Germinal center (tissue), 1 donor: Measurements from ENCODE around the gene RBM8A.

ENCODE experiments used
- DNase-seq: peaks from one replicate; pipeline ENCODE4 v3.0.0; 2012; ENCODE audit warnings: mixed read lengths, low spot score

RBM8A gene

DNA sequence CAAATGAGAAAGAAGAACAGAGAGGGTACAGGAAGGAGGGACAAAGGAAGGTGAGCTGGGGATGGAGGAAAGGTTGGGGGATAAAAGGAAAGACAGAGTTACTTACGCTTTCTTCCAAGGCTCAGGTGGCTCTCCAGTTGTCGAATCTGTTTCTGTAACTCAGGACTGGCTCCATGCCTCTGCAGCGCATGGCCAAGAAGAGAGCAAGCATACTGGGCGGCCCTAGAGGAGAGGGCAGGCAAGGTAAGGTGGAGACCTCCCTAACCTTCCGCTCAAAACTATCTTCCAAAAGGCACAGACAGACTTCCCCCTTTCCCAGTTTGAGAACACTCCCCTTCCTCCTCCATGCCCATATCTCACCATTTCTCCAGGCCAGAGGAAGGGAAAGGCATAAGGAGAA lies 9.7 kb downstream of the RBM8A start:
- no peak for DNase-seq

DNA sequence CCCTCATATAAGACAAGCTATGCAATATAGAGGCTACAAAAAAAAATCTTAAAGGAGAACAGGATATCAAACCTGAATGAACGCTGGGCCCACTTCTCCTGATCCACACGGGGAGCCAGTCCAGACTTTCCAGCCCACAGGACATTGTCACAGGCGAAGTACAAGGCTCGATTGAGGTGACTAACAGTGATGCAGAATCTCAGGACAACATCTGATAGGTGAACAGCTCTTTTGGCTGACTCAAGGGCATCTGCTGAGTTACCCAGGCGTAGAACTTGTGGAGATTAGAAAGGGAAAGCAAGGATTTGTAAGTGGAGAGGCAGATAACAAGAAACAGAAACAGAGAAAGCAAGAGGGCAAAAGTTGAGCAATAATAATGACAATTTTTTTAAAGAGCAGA lies 10.5 kb downstream of the RBM8A start:
- no peak for DNase-seq

DNA sequence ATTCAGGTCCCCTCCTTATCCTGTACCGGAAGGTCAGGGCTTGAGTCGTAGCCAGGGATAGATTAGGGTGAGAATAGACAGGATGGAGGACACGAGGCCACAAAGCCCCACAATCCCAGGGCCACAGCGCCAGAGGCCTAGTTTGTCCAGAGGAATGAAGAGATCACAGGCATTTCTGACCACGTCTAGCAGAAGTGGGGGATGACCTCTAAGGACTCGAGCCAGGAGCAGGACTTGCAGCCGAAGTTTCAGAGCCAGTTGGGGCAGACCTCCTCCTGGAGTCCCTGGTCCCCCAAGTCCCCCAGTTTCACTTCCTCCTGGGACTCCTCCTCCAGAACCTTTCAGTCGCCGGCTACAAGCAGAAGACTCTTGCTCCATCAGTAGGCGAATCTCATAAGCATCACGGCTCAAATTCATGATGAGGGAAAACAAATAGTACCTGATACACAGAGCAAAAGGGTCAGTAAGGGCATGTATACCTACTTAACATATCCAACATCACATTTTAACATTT lies 15.1 kb downstream of the RBM8A start:
- DNase-seq, result no peak

DNA sequence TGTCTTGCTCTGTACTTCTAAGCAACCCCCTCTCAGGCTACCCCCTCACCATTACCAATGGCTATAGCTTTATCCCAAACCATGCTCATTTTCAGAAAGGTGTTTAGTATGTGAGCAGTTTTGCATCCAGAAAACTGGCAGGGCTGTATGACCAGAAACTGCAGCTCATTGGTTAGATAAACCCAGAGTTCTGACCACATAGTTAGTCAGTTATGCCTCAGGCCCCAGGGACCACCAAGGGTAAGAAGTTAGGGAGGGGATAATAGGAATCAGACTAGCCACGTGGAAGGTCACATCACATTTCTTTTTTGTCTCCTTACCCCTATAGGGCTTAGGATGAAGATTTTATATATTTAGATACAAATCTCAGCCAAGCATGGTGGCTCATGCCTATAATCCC lies 18.6 kb downstream of the RBM8A start:
- no peak for DNase-seq

DNA sequence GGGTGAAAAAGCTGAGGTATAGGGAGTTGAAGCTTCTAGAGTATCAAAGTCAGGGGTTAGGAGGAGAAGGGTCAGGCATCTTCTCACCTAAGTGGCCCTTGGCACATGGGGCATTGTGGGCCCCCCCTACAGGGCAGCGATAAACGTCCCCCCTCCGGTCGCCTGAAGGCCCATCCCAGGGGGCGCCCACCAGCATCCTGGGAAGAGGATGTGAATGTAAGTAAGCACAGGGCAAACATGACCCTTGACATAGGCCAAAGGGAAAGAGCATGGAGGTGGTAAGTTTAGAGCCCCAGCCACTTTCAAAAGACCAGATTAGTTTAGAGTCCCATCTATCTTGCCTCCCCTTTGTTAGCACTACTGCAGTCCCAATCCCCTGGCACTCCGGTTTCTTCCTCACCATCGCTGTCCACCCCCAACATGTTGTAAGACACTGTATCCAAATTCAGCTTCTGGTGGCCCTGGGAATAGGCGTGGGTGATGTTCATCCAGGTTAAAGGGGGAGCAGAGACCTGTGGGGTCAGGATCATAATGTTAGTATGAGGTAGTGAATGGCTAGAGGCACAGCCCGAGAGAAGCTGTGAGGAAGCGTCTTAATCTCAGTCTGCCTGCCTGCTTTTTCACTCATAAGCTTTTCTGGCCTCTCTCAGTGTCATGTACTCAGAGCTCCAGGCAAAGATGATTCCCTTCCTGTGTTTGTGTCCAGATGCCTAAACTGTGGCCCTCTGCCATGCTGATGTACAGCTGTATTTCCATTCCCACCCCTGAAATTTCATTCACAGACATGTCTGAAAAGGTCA lies 20.1 kb downstream of the RBM8A start:
- DNase-seq, result no peak

DNA sequence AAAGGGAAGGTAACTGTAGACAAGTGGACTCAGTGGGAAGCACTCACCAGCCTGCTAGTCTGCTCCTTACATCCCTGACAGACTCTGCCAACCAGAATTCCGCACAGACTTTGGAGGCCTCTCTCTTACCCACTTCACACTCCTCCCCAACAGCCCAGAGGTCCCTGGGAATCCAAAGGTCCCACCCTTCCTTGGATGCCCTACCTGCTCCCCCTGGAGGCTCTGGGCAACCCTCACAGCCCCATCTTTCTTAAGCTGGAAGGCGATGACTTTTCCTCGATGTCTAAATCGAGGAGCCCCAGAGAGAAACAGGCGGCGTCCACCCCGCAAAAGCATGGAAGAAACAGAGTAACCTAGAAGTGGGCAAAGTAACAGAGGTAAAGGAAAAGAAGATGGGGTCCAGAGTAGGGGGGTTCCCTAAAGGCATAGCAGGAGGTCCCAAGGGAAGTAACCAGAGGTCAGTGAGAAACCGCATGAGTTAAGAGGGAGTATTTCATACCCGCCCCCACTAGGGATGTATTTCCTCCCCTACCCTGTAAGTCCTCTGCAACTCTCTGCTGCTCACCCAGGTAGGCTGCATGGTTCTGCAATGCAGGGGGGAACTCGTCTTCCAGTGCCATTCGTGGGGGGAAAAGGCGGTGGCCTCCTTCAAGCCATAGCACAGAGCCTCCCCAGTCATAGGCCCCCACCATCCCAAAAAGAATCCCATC lies 25.8 kb downstream of the RBM8A start:
- DNase-seq, result no peak

DNA sequence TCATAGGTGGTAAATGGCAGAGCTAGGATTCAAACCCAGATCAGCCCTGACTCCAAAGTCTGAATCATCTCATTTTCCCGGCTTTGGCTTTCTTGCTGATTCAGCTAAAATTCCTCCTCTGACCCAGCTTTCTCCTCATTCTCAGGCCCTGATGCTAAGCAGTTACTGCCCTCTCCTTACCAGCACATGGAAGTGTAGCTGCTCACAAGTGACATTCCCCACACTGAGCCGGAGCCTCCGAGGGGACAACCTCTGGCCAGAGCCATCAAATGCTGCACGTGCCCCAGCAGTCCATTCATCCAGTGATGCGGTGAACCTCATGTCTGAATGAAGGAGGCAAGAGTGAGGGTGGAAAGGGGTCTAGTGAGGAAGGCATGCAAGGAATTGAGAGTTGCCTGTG lies 28.5 kb downstream of the RBM8A start:
- no peak for DNase-seq

DNA sequence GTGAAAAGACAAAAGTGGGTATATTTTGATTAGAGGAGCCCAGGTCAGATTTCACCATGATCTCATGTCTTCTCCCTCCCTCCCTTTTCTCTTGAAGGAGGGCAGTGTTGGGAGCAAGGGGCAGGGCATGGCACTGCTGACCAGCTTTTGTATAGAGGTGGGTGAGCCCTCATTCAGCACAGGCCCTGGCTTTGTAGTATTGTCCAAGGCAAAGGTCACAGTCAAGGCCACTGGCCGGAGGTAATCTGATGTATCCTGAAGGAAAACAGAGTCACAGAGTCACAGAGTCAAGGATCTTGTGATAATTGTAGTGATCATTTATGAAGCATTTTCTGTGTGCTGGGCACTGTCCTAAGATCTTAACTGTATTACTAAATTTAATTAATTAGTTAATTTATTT lies 29.3 kb downstream of the RBM8A start:
- DNase-seq, result no peak

DNA sequence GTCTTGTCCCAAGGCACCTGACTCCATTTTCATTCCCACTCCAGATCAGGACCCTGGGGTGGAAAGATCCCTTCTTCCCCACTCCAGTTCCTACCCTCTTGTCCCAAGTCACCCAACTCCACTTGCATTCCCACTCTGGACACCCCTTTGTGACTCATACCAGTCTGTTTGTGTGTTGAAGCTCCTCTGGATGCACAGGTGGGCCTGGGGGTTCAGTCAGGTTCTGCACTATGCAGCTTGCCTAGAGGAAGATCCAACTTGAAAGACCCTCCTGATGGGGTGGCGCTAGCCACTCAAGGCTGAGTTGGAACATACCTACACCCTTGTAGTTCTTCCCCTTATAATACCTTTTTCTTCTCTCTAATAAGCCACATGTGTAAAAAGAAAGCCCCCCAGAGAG lies 31.8 kb downstream of the RBM8A start:
- DNase-seq, result no peak

DNA sequence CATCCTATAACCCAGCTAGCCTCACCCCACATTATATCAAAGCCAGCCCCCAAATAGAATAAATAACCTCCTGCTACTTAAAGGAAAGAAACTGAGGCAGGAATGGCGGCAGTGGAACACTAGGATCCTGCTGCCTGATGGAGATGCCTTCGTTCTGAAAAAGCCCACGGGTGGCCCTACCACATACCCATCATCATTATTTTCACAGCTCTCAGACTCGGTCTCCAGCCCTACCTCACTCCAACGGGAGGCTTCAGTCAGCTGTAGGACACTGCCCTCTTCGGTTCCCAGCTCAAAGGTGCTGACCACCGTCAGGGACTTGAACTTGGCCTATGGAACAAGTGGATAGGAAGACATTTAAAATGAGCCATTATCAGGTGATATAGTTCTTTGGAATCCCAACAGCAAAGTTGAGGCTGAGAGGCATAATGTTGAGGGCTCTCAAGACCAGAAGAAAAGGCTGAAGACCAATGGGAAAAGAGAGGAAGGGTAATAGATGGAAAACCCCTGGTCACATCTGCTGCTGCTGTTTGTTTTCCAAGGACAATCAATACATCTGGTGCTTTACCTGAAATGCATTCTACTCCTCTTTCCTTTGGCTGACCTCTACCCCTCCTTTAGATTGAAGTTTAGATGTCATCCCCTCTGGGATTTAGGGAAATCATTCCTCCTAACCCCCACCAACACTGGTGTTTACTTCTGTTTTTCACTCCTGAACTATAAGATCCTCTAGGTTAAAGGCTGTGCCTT lies 33.8 kb downstream of the RBM8A start:
- no peak for DNase-seq

DNA sequence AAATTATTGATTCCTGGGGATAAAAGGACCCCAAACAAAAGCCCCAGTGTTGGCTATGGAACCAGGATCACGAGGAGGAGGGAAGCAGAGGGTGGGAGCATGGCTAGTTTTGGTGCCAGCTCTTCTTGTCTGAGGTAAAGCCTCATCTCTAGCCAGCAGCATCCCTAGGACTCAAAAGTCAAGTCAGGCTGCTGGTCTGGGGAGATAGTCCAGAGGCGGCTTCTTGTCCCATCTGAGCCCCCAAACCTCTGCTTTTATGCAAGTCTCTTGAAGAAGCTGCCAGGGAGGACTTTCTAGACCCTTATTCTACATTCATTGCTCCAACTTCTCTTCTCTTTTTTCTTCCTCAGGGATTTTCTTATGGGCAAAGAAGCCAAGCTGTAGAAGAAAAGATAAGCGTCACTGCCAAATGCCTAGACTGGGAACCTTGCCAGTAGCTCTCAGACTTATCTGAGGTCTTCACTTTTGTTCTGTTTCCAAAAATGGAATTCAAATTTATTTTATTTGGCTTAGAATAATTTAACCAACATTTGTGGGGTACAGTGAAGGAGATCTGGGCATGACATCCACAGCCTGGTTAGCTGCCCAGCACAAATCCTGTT lies 34.7 kb downstream of the RBM8A start:
- DNase-seq, result no peak

DNA sequence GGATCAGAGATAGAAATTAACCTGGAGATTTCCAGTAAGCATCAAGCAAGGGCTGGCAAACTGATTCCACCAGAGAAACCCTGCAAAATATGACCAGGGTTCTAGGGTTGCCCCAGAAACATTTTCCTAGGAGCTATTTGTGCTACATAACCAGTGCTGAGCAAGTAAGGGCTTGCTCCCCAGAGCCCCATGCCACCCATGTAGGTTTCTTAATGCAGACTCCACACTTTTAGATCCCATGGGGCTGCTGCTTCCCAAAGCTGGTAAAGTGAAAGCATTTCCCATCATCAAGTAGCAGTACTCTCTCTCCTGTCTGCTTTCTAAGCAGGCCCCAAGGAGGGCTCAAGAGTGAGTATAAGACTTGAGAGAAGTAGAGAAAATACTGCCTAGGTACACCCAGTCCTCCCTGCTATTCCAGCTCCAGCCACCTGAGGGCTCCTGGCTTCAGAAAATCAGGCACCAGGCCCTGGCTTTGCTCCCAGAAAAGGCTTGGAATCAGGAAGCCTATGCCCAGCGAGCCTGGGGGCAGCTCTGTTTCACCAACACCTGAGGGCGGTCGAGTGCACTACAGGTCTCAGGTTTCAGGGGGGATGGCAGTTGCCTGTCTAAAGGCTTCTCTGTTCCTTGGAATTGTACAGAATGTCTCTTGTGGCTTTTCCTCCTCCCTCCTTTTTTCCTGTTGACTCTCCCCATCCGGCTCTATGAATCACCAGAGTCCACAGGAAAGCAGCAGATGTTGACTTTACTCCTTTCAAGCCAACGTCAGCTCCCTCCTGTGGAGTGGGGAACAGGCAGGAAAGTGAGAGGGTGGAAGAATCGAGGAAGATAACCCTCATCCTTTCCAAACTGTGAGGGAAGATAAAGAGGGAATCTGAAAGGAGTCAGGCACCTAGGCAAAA lies 35.4 kb downstream of the RBM8A start:
- peak; percentile 67 for DNase-seq

DNA sequence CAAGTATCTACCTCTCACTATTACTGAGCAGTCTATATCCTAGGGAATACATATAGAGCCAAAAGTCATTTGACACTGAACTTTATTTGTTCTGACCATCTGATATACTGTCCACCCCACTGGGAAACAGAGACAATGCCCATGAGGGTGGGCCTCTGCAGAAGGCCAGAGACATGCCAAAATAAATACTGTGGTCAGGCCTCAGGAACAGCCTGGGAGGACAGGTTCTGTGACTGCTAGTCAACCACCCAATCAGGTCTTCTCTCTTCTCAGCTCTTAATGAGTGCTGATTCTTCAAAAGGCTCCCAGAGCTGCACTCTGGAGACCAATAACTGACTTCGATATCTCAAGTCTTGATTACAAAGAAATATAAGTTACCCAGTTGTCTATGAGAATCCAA lies 36.1 kb downstream of the RBM8A start:
- no peak for DNase-seq

DNA sequence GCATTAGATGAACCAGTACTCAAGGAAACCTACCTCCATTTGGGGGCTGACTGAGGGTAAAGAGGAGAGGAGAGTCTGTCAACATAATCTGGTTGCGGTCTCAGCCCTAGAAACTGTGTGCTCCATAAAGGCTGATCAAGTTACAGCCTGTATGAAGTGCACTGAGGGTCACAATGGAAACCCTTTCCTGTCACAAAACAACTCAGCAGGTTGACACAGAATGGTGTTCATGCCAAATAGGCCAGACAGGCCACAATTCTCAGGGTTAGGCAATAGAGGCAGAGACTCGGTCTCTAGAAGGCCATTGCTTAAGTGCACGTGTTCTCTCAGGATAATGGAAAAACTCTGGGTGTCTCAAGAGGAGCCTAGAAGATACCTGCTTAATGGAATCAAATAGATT lies 37.6 kb downstream of the RBM8A start:
- DNase-seq, result no peak

DNA sequence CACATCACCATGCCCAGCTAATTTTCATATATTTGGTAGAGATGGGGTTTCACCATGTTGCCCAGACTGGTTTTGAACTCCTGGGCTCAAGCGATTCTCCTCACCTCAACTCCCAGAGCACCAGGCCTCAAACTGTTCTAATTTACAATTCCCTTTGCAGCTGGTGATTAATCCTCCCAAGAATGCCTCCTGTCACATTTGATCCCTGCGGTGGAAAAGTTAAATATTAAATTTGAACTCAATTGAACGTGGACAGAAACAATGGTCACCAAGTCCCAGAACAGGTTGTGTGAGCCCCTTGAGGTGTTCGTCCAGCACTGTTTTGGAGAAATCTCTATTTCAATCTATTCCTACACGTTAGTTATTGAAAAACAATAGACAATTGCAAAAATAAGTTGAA lies 39.7 kb downstream of the RBM8A start:
- no peak for DNase-seq

DNA sequence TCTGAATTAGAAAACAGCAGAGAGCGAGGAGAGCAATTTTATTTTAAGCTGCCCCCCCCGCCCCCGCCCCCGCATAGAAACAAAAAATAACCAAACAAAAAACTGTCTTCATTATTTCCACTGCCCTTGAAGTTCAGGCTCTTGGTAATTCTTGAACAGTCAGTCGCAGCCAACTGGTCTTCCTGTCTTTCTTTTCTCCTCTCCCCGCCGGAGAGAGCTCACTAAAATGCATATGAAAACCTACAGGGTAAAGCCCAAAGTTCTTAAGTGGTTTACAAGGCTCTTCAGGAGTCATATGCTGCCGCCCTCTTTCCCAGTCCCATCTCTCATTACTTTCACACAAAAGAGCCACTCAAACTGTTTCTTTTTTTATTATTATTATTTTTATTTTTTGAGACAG lies 40.5 kb downstream of the RBM8A start:
- DNase-seq, result no peak

DNA sequence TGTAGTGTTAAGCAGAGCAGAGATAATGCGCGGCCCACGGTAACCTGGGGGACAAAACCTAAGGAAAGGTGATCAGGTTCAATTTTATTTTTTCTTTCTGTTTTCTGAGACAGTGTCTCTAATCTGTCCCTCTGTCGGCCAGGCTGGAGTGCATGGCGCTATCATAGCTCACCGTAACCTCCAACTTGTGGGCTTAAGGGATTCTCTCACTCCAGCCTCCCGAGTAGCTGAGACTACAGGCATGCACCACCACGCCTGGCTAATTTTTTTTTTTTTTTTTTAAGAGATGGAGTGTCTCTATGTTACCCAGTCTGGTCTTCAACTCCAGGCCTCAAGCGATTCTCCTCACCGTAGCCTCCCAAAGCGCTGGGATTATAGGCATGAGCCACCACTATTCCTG lies 40.9 kb downstream of the RBM8A start:
- DNase-seq, result no peak

DNA sequence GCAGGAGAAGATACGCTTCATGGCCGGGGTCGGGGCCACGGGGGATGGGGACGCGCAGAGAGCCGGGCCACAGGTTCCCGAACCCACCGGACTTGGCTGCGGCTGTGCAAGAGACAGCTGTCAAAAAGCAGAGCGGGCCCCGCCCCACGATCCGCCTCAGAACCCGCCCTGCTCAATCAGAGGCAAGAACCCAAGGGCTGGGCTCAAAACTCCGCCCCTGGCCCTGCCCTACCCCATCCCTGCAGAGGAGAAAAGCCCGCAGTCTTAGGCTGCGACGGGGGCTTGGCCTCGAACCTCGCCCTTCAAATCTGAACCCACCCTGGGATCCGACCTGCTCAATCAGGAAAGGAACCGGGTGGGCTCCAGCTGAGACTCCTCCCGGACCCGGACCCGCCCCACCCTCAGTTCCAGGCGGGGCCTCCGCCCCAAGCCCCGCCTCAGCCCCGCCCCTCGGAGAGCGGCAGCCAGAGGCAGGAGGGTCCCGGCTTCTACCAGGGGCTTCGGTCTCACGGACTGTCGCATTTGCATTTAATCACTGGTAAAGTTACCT lies 41.5 kb downstream of the RBM8A start, which contains the start of gene ANKRD35:
Gene ANKRD35 (minus strand): TSS at position 129 of the 550 bp plus-strand sequence. CDS start 108 bp downstream, at position 21.
- peak; percentile 96 for DNase-seq

DNA sequence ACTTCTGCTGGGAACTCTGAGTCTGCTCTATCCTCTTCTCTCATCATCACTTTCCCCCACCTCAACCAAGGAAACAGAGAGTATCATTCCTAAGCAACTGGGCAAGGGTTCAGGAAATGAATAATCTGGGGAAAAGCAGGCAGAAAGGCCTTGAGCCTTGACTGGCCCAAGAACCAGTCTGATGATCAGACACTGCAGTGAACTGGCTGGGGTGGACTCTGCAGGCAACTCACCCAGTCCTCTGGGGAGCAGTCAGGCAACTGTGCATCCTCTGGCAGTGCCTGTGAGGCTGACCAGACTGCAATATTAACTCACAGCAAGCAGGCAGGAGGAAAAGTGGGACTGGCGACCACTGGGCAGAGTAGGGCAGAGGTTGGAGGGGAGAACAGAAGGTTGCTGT lies 42.6 kb downstream of the RBM8A start:
- DNase-seq, result no peak

DNA sequence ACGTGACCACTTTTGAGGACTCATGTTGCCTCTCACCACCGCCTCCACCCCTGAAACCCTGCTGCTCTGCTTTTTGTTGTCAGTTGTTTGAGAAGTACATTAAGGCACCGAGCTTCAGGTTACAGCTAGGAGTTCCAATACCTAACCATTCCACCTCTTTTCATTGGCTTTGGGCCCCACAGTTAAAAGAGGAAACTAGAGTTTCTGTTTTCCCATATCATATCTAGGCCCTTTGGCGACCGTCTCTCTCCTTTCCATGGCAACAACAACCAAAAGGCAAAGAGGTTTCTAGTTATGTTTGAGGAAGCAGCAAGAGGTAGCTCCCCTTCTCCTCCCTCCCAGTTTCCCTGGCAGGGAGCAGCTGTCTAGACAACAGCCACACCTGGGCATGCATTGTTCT lies 47.5 kb downstream of the RBM8A start:
- DNase-seq, result no peak

DNA sequence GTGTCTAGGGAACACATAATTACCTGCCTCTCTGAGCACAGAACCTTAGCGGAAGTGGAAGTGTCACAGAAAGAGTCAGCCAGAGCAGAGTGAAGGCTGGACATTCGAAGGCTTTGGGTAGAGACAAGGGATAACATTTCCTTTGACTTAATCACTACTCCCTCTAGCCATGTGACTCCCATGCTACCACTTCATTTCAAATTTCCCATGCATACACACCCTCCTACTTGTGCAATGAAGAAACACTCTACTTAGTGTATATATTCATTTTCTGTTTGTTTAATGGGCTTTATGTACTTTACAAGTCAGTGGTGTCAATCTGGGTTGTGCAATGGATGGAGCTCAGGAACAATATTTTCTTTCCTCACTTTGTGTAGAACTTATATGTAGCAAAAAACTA lies 48.6 kb downstream of the RBM8A start:
- DNase-seq, result no peak
